ENCODE results near the gene IFITM10. TPM values are rescaled to one million over a fixed set of nuclear protein-coding genes. Genes with fewer than 3 reads are reported as not detected.
A peak's percentile ranks its signal among the peaks of the same experiment; 100 is the strongest.

IFITM10 gene
- total and polyA plus RNA-seq, 9 donors, result 0.08 to 0.27 (median 0.17) TPM; not detected in 1

- Histone ChIP-seq H3K4me3 (ENCODE audit: low read length) (no peak overlapping the region), H3K36me3 (ENCODE audit: control insufficient read depth, insufficient read depth, low read length) (no peaks in the 10 kb centered on the region), H3K27ac (ENCODE audit: low read length) (no peak overlapping the region), H3K27me3 (ENCODE audit: control insufficient read depth, insufficient read depth, low read length) (peaks cover 49% of the 10 kb centered on the region), H3K9me3 (replicated peaks; ENCODE audit: control insufficient read depth, low read depth, low read length) (no peaks in the 10 kb centered on the region), H3K4me1 (ENCODE audit: control insufficient read depth, insufficient read depth, low read length) (peaks cover 6% of the 10 kb centered on the region)
- 80% methylated on average over 14 of the region's 25 CpGs for WGBS (ENCODE audit: insufficient coverage)
- DNase-seq, result no peak
These were observed 21.3 kb downstream of the IFITM10 start for GRCh38 chr11:1728931-1729691.

- no peak overlapping the region for H3K4me3 ChIP-seq (ENCODE audit: low read length)
- no peaks in the 10 kb centered on the region for H3K36me3 ChIP-seq (ENCODE audit: control insufficient read depth, insufficient read depth, low read length)
- H3K4me1 ChIP-seq (ENCODE audit: control insufficient read depth, insufficient read depth, low read length), result peaks cover 6% of the 10 kb centered on the region
- 72% methylated on average over 4 of the region's 4 CpGs for WGBS (ENCODE audit: insufficient coverage)
- no peak for DNase-seq
- peaks cover 44% of the 10 kb centered on the region for H3K27me3 ChIP-seq (ENCODE audit: control insufficient read depth, insufficient read depth, low read length)
- H3K27ac ChIP-seq (ENCODE audit: low read length), result no peak overlapping the region
- H3K9me3 ChIP-seq (replicated peaks; ENCODE audit: control insufficient read depth, low read depth, low read length), result no peaks in the 10 kb centered on the region
These were observed 22.1 kb downstream of the IFITM10 start for GRCh38 chr11:1728301-1728700.

GRCh38 chr11:1727861-1728260, 22.5 kb downstream of the IFITM10 start:
- 92% methylated on average over 1 of the region's 9 CpGs for WGBS (ENCODE audit: insufficient coverage)
- Histone ChIP-seq H3K27me3 (ENCODE audit: control insufficient read depth, insufficient read depth, low read length) (peaks cover 43% of the 10 kb centered on the region), H3K27ac (ENCODE audit: low read length) (no peak overlapping the region), H3K4me1 (ENCODE audit: control insufficient read depth, insufficient read depth, low read length) (peaks cover 6% of the 10 kb centered on the region), H3K9me3 (replicated peaks; ENCODE audit: control insufficient read depth, low read depth, low read length) (no peaks in the 10 kb centered on the region), H3K36me3 (ENCODE audit: control insufficient read depth, insufficient read depth, low read length) (no peaks in the 10 kb centered on the region), H3K4me3 (ENCODE audit: low read length) (no peak overlapping the region)
- no peak for DNase-seq

- no peak overlapping the region for H3K27ac ChIP-seq (ENCODE audit: low read length)
- H3K27me3 ChIP-seq (ENCODE audit: control insufficient read depth, insufficient read depth, low read length), result peaks cover 36% of the 10 kb centered on the region
- H3K9me3 ChIP-seq (replicated peaks; ENCODE audit: control insufficient read depth, low read depth, low read length), result no peaks in the 10 kb centered on the region
- no peaks in the 10 kb centered on the region for H3K36me3 ChIP-seq (ENCODE audit: control insufficient read depth, insufficient read depth, low read length)
- DNase-seq, result no peak
- WGBS (ENCODE audit: insufficient coverage), result 71% methylated on average over 6 of the region's 11 CpGs
- peaks cover 6% of the 10 kb centered on the region for H3K4me1 ChIP-seq (ENCODE audit: control insufficient read depth, insufficient read depth, low read length)
- no peak overlapping the region for H3K4me3 ChIP-seq (ENCODE audit: low read length)
These were observed 23.2 kb downstream of the IFITM10 start for GRCh38 chr11:1727096-1727690.

GRCh38 chr11:1719781-1720180, 30.6 kb downstream of the IFITM10 start:
- DNase-seq, result no peak
- Histone ChIP-seq H3K9me3 (replicated peaks; ENCODE audit: control insufficient read depth, low read depth, low read length) (no peaks in the 10 kb centered on the region), H3K36me3 (ENCODE audit: control insufficient read depth, insufficient read depth, low read length) (no peaks in the 10 kb centered on the region), H3K27me3 (ENCODE audit: control insufficient read depth, insufficient read depth, low read length) (no peaks in the 10 kb centered on the region), H3K4me3 (ENCODE audit: low read length) (no peak overlapping the region), H3K27ac (ENCODE audit: low read length) (no peak overlapping the region), H3K4me1 (ENCODE audit: control insufficient read depth, insufficient read depth, low read length) (peaks cover 11% of the 10 kb centered on the region)
- WGBS (ENCODE audit: insufficient coverage), result 62% methylated on average over 3 of the region's 8 CpGs

- WGBS (ENCODE audit: insufficient coverage), result 87% methylated on average over 13 of the region's 15 CpGs
- Histone ChIP-seq H3K27ac (ENCODE audit: low read length) (no peak overlapping the region), H3K9me3 (replicated peaks; ENCODE audit: control insufficient read depth, low read depth, low read length) (no peaks in the 10 kb centered on the region), H3K4me3 (ENCODE audit: low read length) (no peak overlapping the region), H3K27me3 (ENCODE audit: control insufficient read depth, insufficient read depth, low read length) (no peaks in the 10 kb centered on the region), H3K4me1 (ENCODE audit: control insufficient read depth, insufficient read depth, low read length) (peaks cover 11% of the 10 kb centered on the region), H3K36me3 (ENCODE audit: control insufficient read depth, insufficient read depth, low read length) (no peaks in the 10 kb centered on the region)
- DNase-seq, result no peak
These were observed 32.1 kb downstream of the IFITM10 start for GRCh38 chr11:1718326-1718725.

GRCh38 chr11:1717745-1718144, 32.6 kb downstream of the IFITM10 start:
- no peaks in the 10 kb centered on the region for H3K9me3 ChIP-seq (replicated peaks; ENCODE audit: control insufficient read depth, low read depth, low read length)
- no peaks in the 10 kb centered on the region for H3K27me3 ChIP-seq (ENCODE audit: control insufficient read depth, insufficient read depth, low read length)
- DNase-seq, result peak; percentile 28
- WGBS (ENCODE audit: insufficient coverage), result 74% methylated on average over 6 of the region's 8 CpGs
- no peak overlapping the region for H3K4me3 ChIP-seq (ENCODE audit: low read length)
- H3K36me3 ChIP-seq (ENCODE audit: control insufficient read depth, insufficient read depth, low read length), result no peaks in the 10 kb centered on the region
- no peak overlapping the region for H3K27ac ChIP-seq (ENCODE audit: low read length)
- peaks cover 11% of the 10 kb centered on the region for H3K4me1 ChIP-seq (ENCODE audit: control insufficient read depth, insufficient read depth, low read length)

- H3K9me3 ChIP-seq (replicated peaks; ENCODE audit: control insufficient read depth, low read depth, low read length), result no peaks in the 10 kb centered on the region
- no peak for DNase-seq
- H3K27me3 ChIP-seq (ENCODE audit: control insufficient read depth, insufficient read depth, low read length), result peaks cover 2% of the 10 kb centered on the region
- 74% methylated on average over 18 of the region's 24 CpGs for WGBS (ENCODE audit: insufficient coverage)
- H3K4me1 ChIP-seq (ENCODE audit: control insufficient read depth, insufficient read depth, low read length), result peaks cover 11% of the 10 kb centered on the region
- no peaks in the 10 kb centered on the region for H3K36me3 ChIP-seq (ENCODE audit: control insufficient read depth, insufficient read depth, low read length)
- no peak overlapping the region for H3K4me3 ChIP-seq (ENCODE audit: low read length)
- no peak overlapping the region for H3K27ac ChIP-seq (ENCODE audit: low read length)
These were observed 35.2 kb downstream of the IFITM10 start for GRCh38 chr11:1714908-1715885.

- no peak overlapping the region for H3K27ac ChIP-seq (ENCODE audit: low read length)
- H3K4me3 ChIP-seq (ENCODE audit: low read length), result no peak overlapping the region
- H3K27me3 ChIP-seq (ENCODE audit: control insufficient read depth, insufficient read depth, low read length), result peaks cover 18% of the 10 kb centered on the region
- WGBS (ENCODE audit: insufficient coverage), result 89% methylated on average over 8 of the region's 10 CpGs
- H3K36me3 ChIP-seq (ENCODE audit: control insufficient read depth, insufficient read depth, low read length), result no peaks in the 10 kb centered on the region
- H3K9me3 ChIP-seq (replicated peaks; ENCODE audit: control insufficient read depth, low read depth, low read length), result no peaks in the 10 kb centered on the region
- H3K4me1 ChIP-seq (ENCODE audit: control insufficient read depth, insufficient read depth, low read length), result no peaks in the 10 kb centered on the region
- no peak for DNase-seq
These were observed 41.7 kb downstream of the IFITM10 start for GRCh38 chr11:1708716-1709115.

- WGBS (ENCODE audit: insufficient coverage), result 11% methylated on average over 3 of the region's 4 CpGs
These were observed 42.6 kb downstream of the IFITM10 start for GRCh38 chr11:1707751-1708150.

More at GRCh38 chr11:1707751-1708150, 42.6 kb downstream of the IFITM10 start:
- no peak overlapping the region for H3K27ac ChIP-seq (ENCODE audit: low read length)
- DNase-seq, result no peak
- peaks cover 18% of the 10 kb centered on the region for H3K27me3 ChIP-seq (ENCODE audit: control insufficient read depth, insufficient read depth, low read length)
- no peak overlapping the region for H3K4me3 ChIP-seq (ENCODE audit: low read length)
- no peaks in the 10 kb centered on the region for H3K9me3 ChIP-seq (replicated peaks; ENCODE audit: control insufficient read depth, low read depth, low read length)
- no peaks in the 10 kb centered on the region for H3K4me1 ChIP-seq (ENCODE audit: control insufficient read depth, insufficient read depth, low read length)
- H3K36me3 ChIP-seq (ENCODE audit: control insufficient read depth, insufficient read depth, low read length), result no peaks in the 10 kb centered on the region
